Pancreas (tissue), 10 donors: Measurements from ENCODE around the gene DNM2. TPM values are rescaled to one million over a fixed set of nuclear protein-coding genes. Genes with fewer than 3 reads are reported as not detected.
A peak's percentile ranks its signal among the peaks of the same experiment; 100 is the strongest.

Experiments
- ATAC-seq, 4 donors: fragments of 200-7000 bp; cut with Tn5 transposase; one replicate each; pipeline versions ENCODE4 v1.8.0 to v1.9.1; 2020; ENCODE audit warnings: mild to moderate bottlenecking in 4 of 4, moderate library complexity in 4 of 4
- DNase-seq, 6 donors: peaks; one replicate each; pipeline ENCODE4 v3.0.0-alpha.2; 2020
- FAIRE-seq: peaks from 2 replicates; lab custom pipeline; 2012; peaks lifted over from hg19 to GRCh38; lab: Jason Lieb, UNC
- H3K27ac ChIP-seq, 4 donors: fragments of 200-600 bp; sonication (generic); 1 replicate in 3 of 4; 2 replicates in 1 of 4; pipeline versions ENCODE4 v1.5.0 to v1.8.0; 2020
- H3K27me3 ChIP-seq, 4 donors: fragments of 200-600 bp; one replicate each; pipeline ENCODE4 v1.8.0; 2021
- H3K36me3 ChIP-seq, 3 donors: fragments of 200-600 bp; sonication (generic) in 1 of 3; one replicate each; pipeline versions ENCODE4 v1.5.0 to v1.8.0; 2020 to 2021
- H3K4me1 ChIP-seq, 3 donors: fragments of 200-600 bp; one replicate each; pipeline ENCODE4 v1.8.0; 2021
- H3K4me3 ChIP-seq, 4 donors: fragments of 200-600 bp; sonication (generic) in 2 of 4; one replicate each; pipeline versions ENCODE4 v1.5.0 to v1.8.0; 2020 to 2021
- H3K9me3 ChIP-seq, 4 donors: fragments of 200-600 bp; one replicate each; pipeline ENCODE4 v1.8.0; 2021
- CTCF ChIP-seq, 4 donors: fragments of 200-600 bp; sonication (generic) in 3 of 4; IDR thresholded peaks; one replicate each; pipeline versions ENCODE4 v1.5.0 to v1.8.0; 2021; ENCODE audit warnings: antibody characterized with exemption in 4 of 4
- WGBS, 2 donors: extraction: QIAGEN DNeasy Blood & Tissue Kit; methylation state at CpG; one replicate each; pipeline ENCODE4 v1.1.7; 2013; 5-methylcytosine and 5-hydroxymethylcytosine counted together
- intact Hi-C, 3 donors: fragments of 100-400 bp; cut with DNase I; formaldehyde crosslinking; loops; one replicate each; pipeline versions ENCODE4 v1.11.1 to v1.14.2; 2022
- polyA plus RNA-seq, 2 donors: library from polyadenylated mRNA; stranded (reverse); fragments of 200-250 nt; gene quantifications; one replicate each; pipeline ENCODE4 v1.2.3, GENCODE V29; 2013
- total RNA-seq, 6 donors: library from RNA; stranded (reverse); fragmentation: NEBNext Ultra II Directional in 4 of 6; extraction: Animal tissue kit (Norgen Biotek cat#: 25700) in 4 of 6; gene quantifications; one replicate each; pipeline versions ENCODE4 v1.2.1 to v1.2.4, GENCODE V29; 2021 to 2023
- donor health status: healthy with polysubstance abuse.
- donor health status: DM: no; HTN: no; CAD: no; lungs with moderate emphysema.
- donor health status: DM: no; HTN: no; CAD: no.
- donor health status: control.
- donor health status: control.
- donor health status: Bipolar disorder and iron deficiency.
- donor health status: DM: yes; HTN: yes; CAD: no.
- donor health status: DM: no; HTN: no; CAD: no.
- donor health status: DM: no; HTN: no; CAD: no.
- donor health status: DM: yes; HTN: yes; CAD: no.

DNM2 gene
- total and polyA plus RNA-seq, 8 donors, result 52.5 to 115 (median 88.6) TPM

DNA sequence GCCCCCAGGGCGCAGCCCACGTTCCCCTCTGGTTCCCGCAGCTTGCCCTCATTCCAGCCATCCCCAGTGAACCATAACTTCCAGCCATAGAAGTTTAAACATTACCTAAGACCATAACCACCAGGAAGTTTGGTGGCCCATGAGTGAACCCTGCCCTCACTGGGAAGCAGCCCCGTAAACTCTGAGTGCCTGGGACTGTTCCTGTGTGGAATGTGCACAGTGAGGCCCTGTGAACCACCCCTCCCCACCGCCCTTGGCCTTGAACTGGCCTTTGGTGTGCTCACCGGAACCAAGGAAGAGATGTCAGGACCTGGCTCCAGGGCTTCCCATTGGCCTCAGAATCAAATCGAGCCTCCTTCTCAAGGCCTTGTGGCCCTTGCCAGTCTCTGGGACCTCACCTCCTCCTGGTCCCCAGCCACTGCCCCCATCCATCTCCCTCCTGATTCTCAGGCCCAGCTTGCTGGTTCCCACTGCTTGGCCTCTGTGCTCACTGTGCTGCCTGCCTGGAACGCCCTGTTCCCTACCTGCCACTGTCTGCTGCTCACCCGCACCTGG is 46.5 kb downstream of the DNM2 start:
- Histone ChIP-seq H3K27ac (peak overlapping the region; percentile 25 to 78 (median 66)), H3K27me3 (no peaks in the 10 kb centered on the region), H3K4me1 (peaks cover 41 to 55% (median 45%) of the 10 kb centered on the region in 3 donors), H3K9me3 (no peaks in the 10 kb centered on the region), H3K36me3 (peaks cover 0 to 8% (median 0%) of the 10 kb centered on the region in 3 donors), H3K4me3 (no peak overlapping the region)
- peak in 2 of 6 donors; percentile 51 to 55 for DNase-seq
- intact Hi-C loops, result no loop called here
- 57 to 59% methylated on average over 9 of the region's 9 CpGs for WGBS, 2 donors
- TF ChIP-seq CTCF (IDR thresholded peaks at IDR 0.05), result no peak
- FAIRE-seq, result no peak
- ATAC-seq, result peak; percentile 13 to 40 (median 32)

- Histone ChIP-seq H3K36me3 (peaks cover 0 to 6% (median 0%) of the 10 kb centered on the region in 3 donors), H3K4me1 (peaks cover 51 to 64% (median 55%) of the 10 kb centered on the region in 3 donors)
- ATAC-seq, result peak in 3 of 4 donors; percentile 24 to 43 (median 33)
Observed at GRCh38 chr19:10766049-10766623, 48.3 kb downstream of the DNM2 start.

GRCh38 chr19:10766671-10767201 is 48.9 kb downstream of the DNM2 start:
- 9 to 10% methylated on average over 10 of the region's 10 CpGs for WGBS, 2 donors
- FAIRE-seq (no peak), DNase-seq (peak in 5 of 6 donors; percentile 60 to 80 (median 69)), ATAC-seq (peak; percentile 57 to 68 (median 62))
- Histone ChIP-seq H3K9me3 (no peaks in the 10 kb centered on the region), H3K4me3 (no peak overlapping the region), H3K4me1 (peaks cover 51 to 64% (median 55%) of the 10 kb centered on the region in 3 donors), H3K36me3 (no peaks in the 10 kb centered on the region), H3K27me3 (no peaks in the 10 kb centered on the region), H3K27ac (peak overlapping the region; percentile 17 to 78 (median 63))
- TF ChIP-seq CTCF (IDR thresholded peaks at IDR 0.05), result no peak
- intact Hi-C loops, result no loop called here

More at GRCh38 chr19:10766049-10766623, 48.3 kb downstream of the DNM2 start:
- intact Hi-C loops, result no loop called here
- 44 to 55% methylated on average over 9 of the region's 9 CpGs for WGBS, 2 donors
- H3K27me3 ChIP-seq, result no peaks in the 10 kb centered on the region
- no peak for TF ChIP-seq CTCF (IDR thresholded peaks at IDR 0.05)
- FAIRE-seq, result no peak
- H3K9me3 ChIP-seq, result no peaks in the 10 kb centered on the region
- no peak for DNase-seq
- peak overlapping the region; percentile 17 to 78 (median 63) for H3K27ac ChIP-seq
- no peak overlapping the region for H3K4me3 ChIP-seq

DNA sequence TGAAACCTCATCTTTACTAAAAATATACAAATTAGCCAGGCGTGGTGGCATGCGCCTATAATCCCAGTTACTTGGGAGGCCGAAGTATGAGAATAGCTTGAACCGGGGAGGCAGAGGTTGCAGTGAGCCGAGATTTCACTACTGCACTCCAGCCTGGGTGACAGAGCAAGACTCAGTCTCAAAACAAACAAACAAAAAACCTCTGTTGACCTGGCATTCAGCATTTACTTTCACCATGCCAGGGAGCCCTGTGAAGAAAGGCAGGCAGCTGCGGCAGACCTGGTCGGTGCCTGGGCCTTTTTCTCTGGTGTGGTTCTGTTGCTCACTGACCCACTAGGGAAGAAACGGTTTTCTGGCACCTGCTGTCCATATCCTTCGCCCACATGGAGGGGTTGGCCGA is 49.8 kb downstream of the DNM2 start:
- H3K27me3 ChIP-seq, result no peaks in the 10 kb centered on the region
- intact Hi-C loops, result no loop called here
- no peak overlapping the region for H3K4me3 ChIP-seq
- ATAC-seq, result no peak
- H3K9me3 ChIP-seq, result no peaks in the 10 kb centered on the region
- DNase-seq, result no peak
- no peak for TF ChIP-seq CTCF (IDR thresholded peaks at IDR 0.05)
- peak overlapping the region; percentile 17 to 78 (median 63) for H3K27ac ChIP-seq
- no peak for FAIRE-seq
- peaks cover 51 to 64% (median 55%) of the 10 kb centered on the region in 3 donors for H3K4me1 ChIP-seq
- WGBS, 2 donors, result 53 to 64% methylated on average over 10 of the region's 10 CpGs
- H3K36me3 ChIP-seq, result peaks cover 0 to 5% (median 0%) of the 10 kb centered on the region in 3 donors
